MM.1S (cell line): ENCODE results near the gene PRMT9.

Experiments used
- EZH2 ChIP-seq: fragments of 300-600 bp; sonication (generic); optimal IDR thresholded peaks from 2 replicates; pipeline ENCODE3; 2017; ENCODE audit warnings: low read depth, mild to moderate bottlenecking, antibody characterized with exemption, low read length, mixed read lengths
- EZH2phosphoT487 ChIP-seq: fragments of 300-600 bp; sonication (generic); IDR thresholded peaks from 2 replicates; pipeline ENCODE4 v1.6.1; 2018; ENCODE audit warnings: antibody characterized with exemption, low read length
- TF ChIP-seq, protein P1 (sequence below): fragments of 300-600 bp; sonication (generic); IDR thresholded peaks from 2 replicates; pipeline ENCODE4 v1.5.1; 2016; ENCODE audit warnings: antibody characterized with exemption, low read length, mixed read lengths

- TF ChIP-seq, protein P1, sequence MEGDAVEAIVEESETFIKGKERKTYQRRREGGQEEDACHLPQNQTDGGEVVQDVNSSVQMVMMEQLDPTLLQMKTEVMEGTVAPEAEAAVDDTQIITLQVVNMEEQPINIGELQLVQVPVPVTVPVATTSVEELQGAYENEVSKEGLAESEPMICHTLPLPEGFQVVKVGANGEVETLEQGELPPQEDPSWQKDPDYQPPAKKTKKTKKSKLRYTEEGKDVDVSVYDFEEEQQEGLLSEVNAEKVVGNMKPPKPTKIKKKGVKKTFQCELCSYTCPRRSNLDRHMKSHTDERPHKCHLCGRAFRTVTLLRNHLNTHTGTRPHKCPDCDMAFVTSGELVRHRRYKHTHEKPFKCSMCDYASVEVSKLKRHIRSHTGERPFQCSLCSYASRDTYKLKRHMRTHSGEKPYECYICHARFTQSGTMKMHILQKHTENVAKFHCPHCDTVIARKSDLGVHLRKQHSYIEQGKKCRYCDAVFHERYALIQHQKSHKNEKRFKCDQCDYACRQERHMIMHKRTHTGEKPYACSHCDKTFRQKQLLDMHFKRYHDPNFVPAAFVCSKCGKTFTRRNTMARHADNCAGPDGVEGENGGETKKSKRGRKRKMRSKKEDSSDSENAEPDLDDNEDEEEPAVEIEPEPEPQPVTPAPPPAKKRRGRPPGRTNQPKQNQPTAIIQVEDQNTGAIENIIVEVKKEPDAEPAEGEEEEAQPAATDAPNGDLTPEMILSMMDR, result no peak
- TF ChIP-seq EZH2phosphoT487 (no peak), EZH2 (no peak)
Observed at GRCh38 chr4:147696866-147697265, 12.9 kb upstream of the PRMT9 start.
